B cell (primary cell): ENCODE results near the gene ZBTB8OS.

Experiments
- CTCF ChIP-seq: fragments of 200-600 bp; IDR thresholded peaks from one replicate; pipeline ENCODE4 v1.8.0; 2022; ENCODE audit warnings: antibody characterized with exemption, mild to moderate bottlenecking
- EZH2 ChIP-seq: IDR thresholded peaks from 2 replicates; pipeline ENCODE4 v1.6.1; 2012; ENCODE audit warnings: borderline replicate concordance, low read depth, mild to moderate bottlenecking, moderate library complexity, low read length; ENCODE audit not compliant: insufficient read depth, poor library complexity, severe bottlenecking

GRCh38 chr1:32622806-32623681 lies 27.3 kb downstream of the ZBTB8OS start:
- no peak for TF ChIP-seq CTCF
- no peak for TF ChIP-seq EZH2
